K562 (cell line): Measurements from ENCODE around the gene NTN1. TPM values are rescaled to one million over a fixed set of nuclear protein-coding genes. Genes with fewer than 3 reads are reported as not detected.

Experiments
- ATAC-seq: fragments of 200-7000 bp; cut with Tn5 transposase; 3 replicates; pipeline ENCODE4 v1.9.1; 2020; ENCODE audit warnings: moderate library complexity
- BruUV-seq: library from RNA; stranded (reverse); fragments of 400-500 nt; replicated peaks from 2 replicates; lab custom pipeline; 2021; lab: Mats Ljungman, UMichigan
- CTCF ChIA-PET: fragments of 300-600 bp; formaldehyde crosslinking; extraction: SDS; loops from one replicate; lab custom pipeline; 2021; ENCODE audit warnings: low intra/inter-chr PET ratio; lab: Yijun Ruan, JAX
- POLR2A ChIA-PET: fragments of 300-600, 350-650 bp; sonication (Branson Sonifier 250); formaldehyde crosslinking; extraction: SDS; loops from one replicate; lab custom pipeline; 2021; ENCODE audit warnings: antibody characterized with exemption, inconsistent platforms; lab: Yijun Ruan, JAX
- DNase-seq, 4 experiments: peaks; one replicate each; pipeline versions ENCODE4 v3.0.0 to v3.0.0-alpha.2; 2011 to 2018; ENCODE audit warnings: low spot score in 3 of 4, mixed read lengths in 3 of 4; ENCODE audit errors: extremely low read depth in 1 of 4
- FAIRE-seq: peaks from 2 replicates; lab custom pipeline; 2011; peaks lifted over from hg19 to GRCh38; lab: Jason Lieb, UNC
- H2AFZ ChIP-seq: 2 replicates; pipeline ENCODE4 v1.6.0; 2011; ENCODE audit warnings: low read depth, low read length, control low read depth, inconsistent platforms
- H3K27ac ChIP-seq: fragments of 200-600 bp; 3 replicates; pipeline ENCODE4 v1.8.0; 2011; ENCODE audit warnings: low read depth, mild to moderate bottlenecking, control low read depth, inconsistent platforms, low read length, moderate library complexity, mixed read lengths; ENCODE audit errors: extremely low read depth
- H3K27me3 ChIP-seq, 2 experiments: fragments of 300-600 bp in 1 of 2; 2 replicates in 1 of 2; 3 replicates in 1 of 2; pipeline versions ENCODE4 v1.6.0 to v1.8.0; 2011; ENCODE audit warnings: inconsistent platforms in 2 of 2, low read length in 2 of 2, mild to moderate bottlenecking in 1 of 2, mixed read lengths in 1 of 2, moderate library complexity in 1 of 2; ENCODE audit not compliant: control insufficient read depth in 2 of 2, insufficient read depth in 2 of 2
- H3K36me3 ChIP-seq: fragments of 300-600 bp; 3 replicates; pipeline ENCODE4 v1.8.0; 2011; ENCODE audit warnings: mild to moderate bottlenecking, low read length, inconsistent platforms; ENCODE audit not compliant: control insufficient read depth, insufficient read depth
- H3K4me1 ChIP-seq, 2 experiments: fragments of 200-600 bp in 1 of 2; replicated peaks in 1 of 2; 2 replicates in 1 of 2; 3 replicates in 1 of 2; pipeline versions ENCODE4 v1.5.1 to v1.8.0; 2011; ENCODE audit warnings: inconsistent platforms in 2 of 2, low read length in 2 of 2, mild to moderate bottlenecking in 1 of 2, mixed read lengths in 1 of 2, moderate library complexity in 1 of 2; ENCODE audit not compliant: control insufficient read depth in 2 of 2, insufficient read depth in 2 of 2
- H3K4me2 ChIP-seq: 2 replicates; pipeline ENCODE4 v1.6.1; 2011; ENCODE audit warnings: low read length, control low read depth, inconsistent platforms, mixed read lengths; ENCODE audit not compliant: insufficient read depth
- H3K4me3 ChIP-seq: fragments of 200-600 bp; sonication (generic), shearing (Covaris generic); 2 replicates; pipeline ENCODE4 v1.5.1; 2016; ENCODE audit warnings: control low read depth, inconsistent platforms
- H3K79me2 ChIP-seq: fragments of 200-600 bp; 3 replicates; pipeline ENCODE4 v1.8.0; 2011; ENCODE audit warnings: low read length, inconsistent platforms; ENCODE audit not compliant: control insufficient read depth, insufficient read depth
- H3K9ac ChIP-seq, 2 experiments: 2 replicates each; pipeline versions ENCODE4 v1.6.0 to v1.6.1; 2011; ENCODE audit warnings: low read depth in 2 of 2, low read length in 2 of 2, control low read depth in 1 of 2, inconsistent platforms in 1 of 2, mild to moderate bottlenecking in 1 of 2, mixed read lengths in 1 of 2; ENCODE audit not compliant: insufficient read depth in 1 of 2
- H3K9me1 ChIP-seq: one replicate; pipeline ENCODE4 v1.6.0; 2011; ENCODE audit warnings: inconsistent platforms, mild to moderate bottlenecking, low read length, moderate library complexity; ENCODE audit not compliant: control insufficient read depth, insufficient read depth
- H3K9me3 ChIP-seq: replicated peaks from 2 replicates; pipeline ENCODE4 v1.5.1; 2011; ENCODE audit warnings: low read depth, low read length, inconsistent platforms; ENCODE audit not compliant: control insufficient read depth, insufficient read depth
- H4K20me1 ChIP-seq: replicated peaks from 2 replicates; pipeline ENCODE4 v1.6.1; 2011; ENCODE audit warnings: low read length, inconsistent platforms, mixed read lengths; ENCODE audit not compliant: control insufficient read depth, insufficient read depth
- CBX5 ChIP-seq: IDR thresholded peaks from 2 replicates; pipeline ENCODE4 v1.6.1; 2014; ENCODE audit warnings: low read depth, borderline replicate concordance
- CTCF ChIP-seq, 3 experiments: IDR thresholded peaks in 2 of 3; conservative IDR thresholded peaks in 1 of 3; 2 replicates each; pipeline ENCODE4 v1.5.1; 2011 to 2012; ENCODE audit warnings: low read length in 3 of 3, mild to moderate bottlenecking in 3 of 3, control low read depth in 2 of 3, improper control_type of control experiment in 1 of 3, inconsistent platforms in 1 of 3, low read depth in 1 of 3, mixed read lengths in 1 of 3, moderate library complexity in 1 of 3; ENCODE audit not compliant: insufficient read depth in 2 of 3
- HIVEP1 ChIP-seq: fragments of 250-450 bp; sonication (Bioruptor Pico); IDR thresholded peaks from 2 replicates; pipeline ENCODE4 v1.4.0; 2020; ENCODE audit warnings: mild to moderate bottlenecking
- WGBS: fragments of 100-300 bp; shearing (Covaris generic); methylation state at CpG from one replicate; pipeline ENCODE4 v1.1.6; 2016; ENCODE audit warnings: low coverage, mixed read lengths; ENCODE audit not compliant: insufficient coverage; ENCODE audit errors: missing lambda C conversion rate; 5-methylcytosine and 5-hydroxymethylcytosine counted together
- in situ Hi-C: fragments of 300-500 bp; cut with MboI; formaldehyde crosslinking; loops from 4 replicates; pipeline ENCODE4 v1.15.0; 2018; ENCODE audit warnings: inconsistent platforms, mixed read lengths
- intact Hi-C: fragments of 100-400 bp; cut with micrococcal nuclease; formaldehyde crosslinking; loops from 2 replicates; pipeline ENCODE4 v1.14.2; 2022
- polyA plus RNA-seq, 8 experiments: library from polyadenylated mRNA; depleted of rRNA in 4 of 8; stranded (reverse) in 5 of 8; unstranded in 3 of 8; fragments of >200 nt; fragmentation: Nextera tagmentation in 2 of 8; fragmentation: Illumina TruSeq in 1 of 8; extraction: Ambion mirVana in 2 of 8; extraction: Trizol in 1 of 8; gene quantifications; 2 replicates each; pipeline versions ENCODE4 v1.2.1 to v1.2.3, GENCODE V29; 2011 to 2014; ENCODE audit warnings: inconsistent platforms in 1 of 8, missing spikeins in 1 of 8
- total RNA-seq, 7 experiments: library from RNA; depleted of rRNA in 6 of 7; stranded (reverse); fragments of >200 nt in 6 of 7; fragmentation: Illumina TruSeq in 2 of 7; extraction: Trizol in 2 of 7; gene quantifications; 2 replicates each; pipeline versions ENCODE4 v1.2.1 to v1.2.3, GENCODE V29; 2011 to 2021; ENCODE audit warnings: low replicate concordance in 1 of 7

The NTN1 gene
- total and polyA plus RNA-seq, 9 of the 15 experiments (the other 6 are each of a cell fraction or from before 2014, with no cell fraction given), result 0.02 TPM; not detected in 8

- H4K20me1 ChIP-seq, result no peaks in the 10 kb centered on the region
- no peak overlapping the region for H3K4me3 ChIP-seq
- no peak overlapping the region for H3K27ac ChIP-seq
- ChIA-PET POLR2A (no interaction called here), CTCF (no interaction called here)
- in situ Hi-C loops (no loop called here), intact Hi-C loops (no loop called here)
- DNase-seq, result no peak
- WGBS, result 8% methylated on average over 6 of the region's 7 CpGs
- no peaks in the 10 kb centered on the region for H3K9me3 ChIP-seq
- no TSS peak for BruUV-seq
- H3K4me2 ChIP-seq, result no peak overlapping the region
- TF ChIP-seq HIVEP1, result no peak
- no peak for TF ChIP-seq CBX5
- TF ChIP-seq CTCF (IDR thresholded peaks at IDR 0.05 in 2 of 3, conservative IDR thresholded peaks at IDR 0.05 in 1 of 3; ENCODE audit: insufficient read depth in 2 of 3, low read depth in 1 of 3, low read length in 3 of 3), result no peak
- no peaks in the 10 kb centered on the region for H3K36me3 ChIP-seq
- no peak for ATAC-seq
- H2AFZ ChIP-seq, result no peak overlapping the region
- peaks cover 2 to 13% of the 10 kb centered on the region in 2 experiments; a peak in 2 of 5 replicates for H3K27me3 ChIP-seq
- no peaks in the 10 kb centered on the region for H3K79me2 ChIP-seq
- H3K9me1 ChIP-seq, result no peaks in the 10 kb centered on the region
- no peaks in the 10 kb centered on the region for H3K4me1 ChIP-seq
- H3K9ac ChIP-seq, result no peak overlapping the region
- no peak for FAIRE-seq
These were observed 188.6 kb downstream of the NTN1 start for GRCh38 chr17:9209781-9210370.
